Measurements from ENCODE around the gene FAM110A.

GRCh38 chr20:875115-875514, 41.6 kb downstream of the FAM110A start:
- TF ChIP-seq, protein P1, sequence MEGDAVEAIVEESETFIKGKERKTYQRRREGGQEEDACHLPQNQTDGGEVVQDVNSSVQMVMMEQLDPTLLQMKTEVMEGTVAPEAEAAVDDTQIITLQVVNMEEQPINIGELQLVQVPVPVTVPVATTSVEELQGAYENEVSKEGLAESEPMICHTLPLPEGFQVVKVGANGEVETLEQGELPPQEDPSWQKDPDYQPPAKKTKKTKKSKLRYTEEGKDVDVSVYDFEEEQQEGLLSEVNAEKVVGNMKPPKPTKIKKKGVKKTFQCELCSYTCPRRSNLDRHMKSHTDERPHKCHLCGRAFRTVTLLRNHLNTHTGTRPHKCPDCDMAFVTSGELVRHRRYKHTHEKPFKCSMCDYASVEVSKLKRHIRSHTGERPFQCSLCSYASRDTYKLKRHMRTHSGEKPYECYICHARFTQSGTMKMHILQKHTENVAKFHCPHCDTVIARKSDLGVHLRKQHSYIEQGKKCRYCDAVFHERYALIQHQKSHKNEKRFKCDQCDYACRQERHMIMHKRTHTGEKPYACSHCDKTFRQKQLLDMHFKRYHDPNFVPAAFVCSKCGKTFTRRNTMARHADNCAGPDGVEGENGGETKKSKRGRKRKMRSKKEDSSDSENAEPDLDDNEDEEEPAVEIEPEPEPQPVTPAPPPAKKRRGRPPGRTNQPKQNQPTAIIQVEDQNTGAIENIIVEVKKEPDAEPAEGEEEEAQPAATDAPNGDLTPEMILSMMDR (conservative IDR thresholded peaks at IDR 0.05; ENCODE audit: low read length), result no peak
- TF ChIP-seq EZH2phosphoT487 (IDR thresholded peaks at IDR 0.05; ENCODE audit: borderline replicate concordance), result no peak
